ENCODE results near the gene TGFBRAP1.

DNA sequence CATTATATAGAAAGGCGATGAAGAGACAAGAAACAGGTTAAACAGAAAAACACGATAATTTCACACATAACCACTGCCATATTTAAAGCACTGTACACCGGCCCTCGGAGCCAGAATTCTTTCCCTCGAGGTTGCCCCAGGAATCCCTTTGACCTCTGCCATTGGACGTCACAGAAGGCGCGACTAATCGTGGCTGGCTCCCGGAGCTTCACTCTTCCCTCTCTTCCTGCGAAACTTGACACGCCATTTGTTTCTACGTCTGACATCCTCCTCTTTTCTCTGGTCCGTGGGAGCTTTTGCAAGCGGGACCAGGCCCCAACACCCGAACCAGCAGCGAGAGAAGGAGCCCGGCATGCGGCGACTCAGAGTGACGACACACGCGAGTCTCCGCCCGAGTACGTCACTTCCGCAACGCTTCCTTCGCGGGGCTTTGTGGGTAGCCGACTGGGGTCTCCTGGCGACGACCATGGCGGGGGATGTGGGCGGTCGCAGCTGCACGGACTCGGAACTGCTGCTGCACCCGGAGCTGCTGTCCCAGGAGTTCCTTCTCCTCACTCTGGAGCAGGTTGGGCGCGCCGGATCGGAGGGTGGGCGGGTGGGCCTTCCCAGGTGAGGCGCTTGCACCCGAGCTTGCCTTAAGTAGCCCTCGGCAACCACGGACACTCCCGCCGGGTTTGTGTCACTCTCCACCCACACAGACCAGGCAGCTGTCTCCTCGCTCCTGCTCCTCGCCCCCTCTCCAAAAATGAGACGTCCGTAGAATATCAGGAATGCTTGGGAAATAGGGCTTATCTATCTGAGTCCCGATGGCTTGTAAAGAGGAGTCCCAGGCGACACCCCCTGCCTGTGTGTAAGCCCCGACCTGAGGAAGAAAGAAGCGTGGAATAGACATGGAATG is 7.8 kb upstream of the TGFBRAP1 start, which contains the start of gene C2orf49:
- TF ChIP-seq PKNOX1 (IDR thresholded peaks at IDR 0.05) (no peak), SP1 (IDR thresholded peaks at IDR 0.05) (no peak), LEF1 (IDR thresholded peaks at IDR 0.05; ENCODE audit: borderline replicate concordance) (no peak; the same call in 1 of the 2 replicates), FOXA1 (IDR thresholded peaks at IDR 0.05) (no peak), L3MBTL2 (conservative IDR thresholded peaks at IDR 0.05) (peak; percentile 60)

All from HEK293T (cell line).